GM10847 (cell line): Measurements from ENCODE around the gene STAC2.

ENCODE experiments used
- POLR2A ChIP-seq: IDR thresholded peaks from 2 replicates; pipeline ENCODE4 v1.6.1; 2011; ENCODE audit not compliant: insufficient read length; ENCODE audit errors: extremely low read depth

STAC2 gene

DNA sequence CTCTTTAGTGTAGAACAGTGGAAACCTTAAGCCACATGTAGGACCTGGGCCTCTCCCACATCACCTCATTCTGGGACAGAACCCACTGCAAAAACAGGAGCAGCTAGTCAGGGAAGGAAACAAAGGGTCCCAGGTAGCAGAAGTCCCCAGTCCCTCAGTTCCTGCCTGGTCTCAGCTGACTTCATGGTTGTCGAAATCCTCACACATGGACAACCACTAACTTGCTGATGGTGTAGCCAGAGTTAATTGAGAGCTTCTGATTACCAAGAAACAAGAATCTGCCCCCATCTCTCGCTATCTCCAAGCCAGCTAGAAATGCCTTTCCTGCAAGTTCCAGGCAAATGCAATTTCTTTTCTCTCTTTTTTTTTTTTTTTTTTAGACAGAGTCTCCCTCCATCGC is 56.2 kb downstream of the STAC2 start:
- TF ChIP-seq POLR2A = no peak

DNA sequence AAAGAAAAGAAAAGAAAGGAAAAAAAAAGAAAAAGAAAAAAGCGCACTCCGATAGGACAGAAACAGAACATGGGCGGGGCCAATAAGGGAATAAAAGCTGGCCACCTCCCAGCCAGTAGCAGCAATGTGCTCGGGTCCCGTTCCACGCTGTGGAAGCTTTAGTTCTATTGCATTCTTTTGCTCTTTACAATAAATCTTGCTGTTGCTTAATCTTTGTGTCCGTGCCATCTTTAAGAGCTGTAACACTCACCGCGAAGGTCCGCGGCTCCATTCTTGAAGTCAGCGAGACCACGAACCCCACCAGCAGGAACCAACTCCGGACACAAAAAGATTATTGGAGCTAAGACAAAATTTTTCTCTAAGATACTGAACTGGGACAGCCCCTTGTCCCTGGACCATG is 56.6 kb downstream of the STAC2 start:
- no peak for TF ChIP-seq POLR2A

DNA sequence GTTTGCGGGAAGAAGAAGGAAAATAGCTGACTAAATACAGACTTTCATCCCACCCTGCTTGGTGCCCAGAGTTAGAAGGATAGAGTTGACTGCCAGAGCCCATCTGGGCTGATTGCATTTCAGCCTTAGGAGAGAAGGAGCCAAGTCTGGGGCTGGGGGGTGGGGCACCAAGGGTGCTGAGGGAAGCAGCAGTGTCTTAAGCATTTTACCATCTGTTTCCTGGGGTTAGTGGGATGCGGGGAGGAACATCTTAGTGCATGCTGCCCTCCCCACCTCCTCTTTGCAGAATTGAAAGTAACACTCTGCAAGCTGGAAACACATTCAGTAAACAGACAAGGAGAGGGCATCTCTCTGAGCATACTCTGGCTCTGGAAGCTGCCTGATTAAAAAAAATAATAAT is 58.3 kb downstream of the STAC2 start:
- TF ChIP-seq POLR2A = no peak

DNA sequence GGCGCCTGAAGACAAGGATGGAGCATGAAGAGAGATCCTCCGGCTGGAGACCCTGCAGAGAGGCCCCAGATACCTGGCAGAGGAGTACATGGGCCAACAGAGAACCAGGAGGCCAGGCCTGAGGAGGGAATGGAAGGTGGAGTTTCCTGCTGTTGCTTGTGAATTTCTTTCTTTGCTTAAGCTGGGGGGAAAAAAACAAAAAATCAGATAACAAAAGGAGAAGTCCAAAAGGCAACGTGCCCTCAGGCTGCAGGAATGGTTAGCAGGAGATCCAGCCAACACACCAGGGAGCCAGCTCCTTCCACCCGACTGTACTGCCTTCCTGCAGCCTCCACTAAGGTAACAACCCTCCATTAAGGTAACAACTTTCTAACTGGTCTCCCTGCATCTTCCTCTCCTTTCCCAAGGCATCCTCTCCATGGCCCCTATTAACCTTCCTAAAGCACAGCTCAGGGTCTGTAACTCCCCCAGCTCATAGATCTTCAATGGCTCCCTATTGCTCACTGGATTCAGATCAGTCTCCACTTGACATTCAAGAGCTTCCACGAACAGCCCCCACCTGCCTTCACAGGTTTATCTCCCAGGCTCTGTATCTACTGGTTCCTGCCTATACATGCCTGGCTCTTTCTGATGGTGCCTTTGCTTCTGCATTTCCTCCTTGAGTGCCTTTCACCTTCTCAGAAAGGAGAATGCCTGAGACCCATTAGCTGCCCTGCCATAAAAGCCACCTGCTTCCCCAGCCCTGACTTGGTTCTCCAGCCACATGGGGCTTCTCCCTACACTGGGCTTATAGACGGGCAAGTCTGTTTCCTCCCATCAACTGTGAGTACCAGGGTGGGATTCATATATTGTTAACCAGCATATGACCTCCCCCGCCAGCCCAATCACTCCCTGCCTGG is 59.1 kb downstream of the STAC2 start:
- TF ChIP-seq POLR2A = no peak

DNA sequence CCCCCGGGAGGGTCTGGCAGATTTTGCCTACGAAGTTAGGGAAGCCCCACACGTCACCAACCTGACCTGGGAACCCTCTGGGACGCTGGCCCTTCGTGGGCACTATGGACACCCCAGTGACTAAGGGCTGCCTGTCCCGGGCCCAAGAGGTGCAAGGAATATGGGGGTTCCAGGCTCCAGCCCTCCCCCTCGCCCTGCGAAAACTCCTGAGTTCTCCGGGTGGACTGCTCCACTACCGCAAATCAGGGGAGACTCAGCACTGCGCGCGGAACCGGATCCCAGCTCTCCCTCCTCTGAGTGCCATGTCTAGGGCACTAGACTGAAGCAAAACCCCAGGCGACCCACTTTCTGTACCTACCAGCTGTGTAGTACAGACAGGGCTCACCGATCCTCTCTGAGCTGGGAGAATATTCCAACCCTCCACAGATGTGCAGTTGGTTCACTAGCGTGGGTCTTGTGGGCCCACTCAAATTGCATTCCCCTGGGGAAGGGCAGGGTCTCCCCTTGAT is 59.9 kb downstream of the STAC2 start, which contains the start of gene ARL5C:
Gene ARL5C, minus strand, starts transcription at position 321 of the 509 bp plus-strand sequence. CDS start 401 bp downstream, outside the sequence.
- no peak for TF ChIP-seq POLR2A

DNA sequence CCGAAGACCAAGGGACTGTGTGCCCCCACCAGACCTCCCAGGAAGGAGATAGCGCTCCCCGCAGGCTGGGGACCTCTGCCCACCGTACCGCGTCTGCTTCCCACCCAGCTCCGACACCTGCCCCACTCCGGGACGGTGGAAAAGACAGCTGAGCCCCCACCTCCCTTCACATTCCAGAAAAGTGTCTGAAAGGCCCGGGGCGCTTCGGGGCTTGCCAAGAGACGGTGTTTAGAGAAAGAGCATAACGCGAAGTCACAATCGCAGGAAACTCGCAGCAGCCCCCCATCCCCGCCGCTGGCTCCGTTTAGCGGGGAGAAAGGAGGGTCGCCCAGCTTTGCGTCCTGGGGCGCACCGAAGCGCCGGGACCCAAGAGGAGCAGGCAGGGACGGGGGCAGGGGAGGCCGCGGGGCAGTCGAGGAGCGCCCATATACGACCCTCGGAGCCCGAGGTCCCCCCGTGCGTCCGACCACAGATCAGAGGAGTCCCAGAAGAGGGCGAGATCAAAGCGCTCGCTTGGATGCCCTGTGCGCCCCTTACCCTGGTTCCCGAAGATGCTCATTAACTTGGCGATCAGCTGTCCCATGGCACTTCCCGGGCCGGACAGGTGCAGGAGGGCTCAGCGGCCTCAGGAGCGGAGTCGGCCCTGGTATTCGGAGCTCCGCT is 60.4 kb downstream of the STAC2 start:
- TF ChIP-seq POLR2A = no peak

DNA sequence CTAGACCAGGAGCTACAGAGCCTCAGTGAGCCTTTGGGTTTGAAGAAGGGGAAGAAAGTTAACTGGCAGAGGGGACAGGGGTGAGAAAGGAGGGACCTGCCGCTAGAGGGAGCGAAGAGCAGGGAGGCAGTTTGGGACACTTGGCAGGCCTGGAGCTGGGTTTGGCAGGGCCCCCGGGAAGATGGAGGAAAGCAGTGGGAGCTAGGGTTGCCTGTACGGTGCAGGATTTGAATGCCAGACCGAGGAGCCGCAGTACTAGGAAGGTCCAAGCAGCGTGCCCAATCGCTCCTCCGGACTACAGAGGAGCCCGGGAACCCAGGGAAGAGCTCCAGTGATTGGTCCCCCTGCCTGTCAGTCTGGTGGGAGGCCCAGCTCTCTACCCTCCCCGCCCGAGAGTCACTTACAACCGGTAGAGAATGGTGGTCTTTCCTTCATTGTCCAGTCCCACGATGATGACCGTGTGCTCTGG is 61.0 kb downstream of the STAC2 start:
- no peak for TF ChIP-seq POLR2A

DNA sequence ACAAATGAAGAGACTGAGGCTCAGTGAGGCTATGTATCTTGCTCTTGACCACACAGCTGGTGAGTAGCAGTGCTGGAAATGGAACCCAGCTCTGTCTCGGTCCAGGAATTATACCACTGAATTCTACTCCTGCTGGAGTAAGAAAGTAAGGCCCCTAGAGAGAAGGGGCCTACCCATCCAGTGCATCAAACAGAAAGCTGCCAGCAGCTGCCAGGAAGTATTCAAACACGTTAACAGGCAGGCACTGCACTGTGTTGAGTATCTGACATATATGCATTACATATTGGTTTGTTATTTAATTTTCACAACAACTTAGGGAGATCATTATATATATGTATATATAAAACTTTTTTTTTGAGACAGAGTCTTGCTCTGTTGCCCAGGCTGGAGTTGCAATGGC is 63.8 kb downstream of the STAC2 start:
- TF ChIP-seq POLR2A = no peak
